Measurements from ENCODE around the gene G3BP2.

GRCh38 chr4:75686346-75686745, 13.1 kb upstream of the G3BP2 start:
- TF ChIP-seq, protein P1, sequence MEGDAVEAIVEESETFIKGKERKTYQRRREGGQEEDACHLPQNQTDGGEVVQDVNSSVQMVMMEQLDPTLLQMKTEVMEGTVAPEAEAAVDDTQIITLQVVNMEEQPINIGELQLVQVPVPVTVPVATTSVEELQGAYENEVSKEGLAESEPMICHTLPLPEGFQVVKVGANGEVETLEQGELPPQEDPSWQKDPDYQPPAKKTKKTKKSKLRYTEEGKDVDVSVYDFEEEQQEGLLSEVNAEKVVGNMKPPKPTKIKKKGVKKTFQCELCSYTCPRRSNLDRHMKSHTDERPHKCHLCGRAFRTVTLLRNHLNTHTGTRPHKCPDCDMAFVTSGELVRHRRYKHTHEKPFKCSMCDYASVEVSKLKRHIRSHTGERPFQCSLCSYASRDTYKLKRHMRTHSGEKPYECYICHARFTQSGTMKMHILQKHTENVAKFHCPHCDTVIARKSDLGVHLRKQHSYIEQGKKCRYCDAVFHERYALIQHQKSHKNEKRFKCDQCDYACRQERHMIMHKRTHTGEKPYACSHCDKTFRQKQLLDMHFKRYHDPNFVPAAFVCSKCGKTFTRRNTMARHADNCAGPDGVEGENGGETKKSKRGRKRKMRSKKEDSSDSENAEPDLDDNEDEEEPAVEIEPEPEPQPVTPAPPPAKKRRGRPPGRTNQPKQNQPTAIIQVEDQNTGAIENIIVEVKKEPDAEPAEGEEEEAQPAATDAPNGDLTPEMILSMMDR (IDR thresholded peaks at IDR 0.05), result no peak
- TF ChIP-seq, protein P2, sequence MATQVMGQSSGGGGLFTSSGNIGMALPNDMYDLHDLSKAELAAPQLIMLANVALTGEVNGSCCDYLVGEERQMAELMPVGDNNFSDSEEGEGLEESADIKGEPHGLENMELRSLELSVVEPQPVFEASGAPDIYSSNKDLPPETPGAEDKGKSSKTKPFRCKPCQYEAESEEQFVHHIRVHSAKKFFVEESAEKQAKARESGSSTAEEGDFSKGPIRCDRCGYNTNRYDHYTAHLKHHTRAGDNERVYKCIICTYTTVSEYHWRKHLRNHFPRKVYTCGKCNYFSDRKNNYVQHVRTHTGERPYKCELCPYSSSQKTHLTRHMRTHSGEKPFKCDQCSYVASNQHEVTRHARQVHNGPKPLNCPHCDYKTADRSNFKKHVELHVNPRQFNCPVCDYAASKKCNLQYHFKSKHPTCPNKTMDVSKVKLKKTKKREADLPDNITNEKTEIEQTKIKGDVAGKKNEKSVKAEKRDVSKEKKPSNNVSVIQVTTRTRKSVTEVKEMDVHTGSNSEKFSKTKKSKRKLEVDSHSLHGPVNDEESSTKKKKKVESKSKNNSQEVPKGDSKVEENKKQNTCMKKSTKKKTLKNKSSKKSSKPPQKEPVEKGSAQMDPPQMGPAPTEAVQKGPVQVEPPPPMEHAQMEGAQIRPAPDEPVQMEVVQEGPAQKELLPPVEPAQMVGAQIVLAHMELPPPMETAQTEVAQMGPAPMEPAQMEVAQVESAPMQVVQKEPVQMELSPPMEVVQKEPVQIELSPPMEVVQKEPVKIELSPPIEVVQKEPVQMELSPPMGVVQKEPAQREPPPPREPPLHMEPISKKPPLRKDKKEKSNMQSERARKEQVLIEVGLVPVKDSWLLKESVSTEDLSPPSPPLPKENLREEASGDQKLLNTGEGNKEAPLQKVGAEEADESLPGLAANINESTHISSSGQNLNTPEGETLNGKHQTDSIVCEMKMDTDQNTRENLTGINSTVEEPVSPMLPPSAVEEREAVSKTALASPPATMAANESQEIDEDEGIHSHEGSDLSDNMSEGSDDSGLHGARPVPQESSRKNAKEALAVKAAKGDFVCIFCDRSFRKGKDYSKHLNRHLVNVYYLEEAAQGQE (IDR thresholded peaks at IDR 0.05; ENCODE audit: insufficient read depth in 1 of 2, low read depth in 2 of 2, low read length in 1 of 2), result no peak
- no peak for TF ChIP-seq POLR2AphosphoS5 (IDR thresholded peaks at IDR 0.05; ENCODE audit: low read depth, low read length)

All from Panc1 (cell line).